ENCODE measurements around the gene TECTB.

GRCh38 chr10:112304267-112304859, 21.2 kb downstream of the TECTB start:
- TF ChIP-seq CTCF (conservative IDR thresholded peaks at IDR 0.05 in 1 of 2, IDR thresholded peaks at IDR 0.05 in 1 of 2; ENCODE audit: low read depth in 1 of 2, low read length in 2 of 2) (no peak), EZH2 (IDR thresholded peaks at IDR 0.05; ENCODE audit: low read length, missing control alignments) (no peak)
